Measurements from ENCODE around the gene ATP5MC3.

Gene ATP5MC3

DNA sequence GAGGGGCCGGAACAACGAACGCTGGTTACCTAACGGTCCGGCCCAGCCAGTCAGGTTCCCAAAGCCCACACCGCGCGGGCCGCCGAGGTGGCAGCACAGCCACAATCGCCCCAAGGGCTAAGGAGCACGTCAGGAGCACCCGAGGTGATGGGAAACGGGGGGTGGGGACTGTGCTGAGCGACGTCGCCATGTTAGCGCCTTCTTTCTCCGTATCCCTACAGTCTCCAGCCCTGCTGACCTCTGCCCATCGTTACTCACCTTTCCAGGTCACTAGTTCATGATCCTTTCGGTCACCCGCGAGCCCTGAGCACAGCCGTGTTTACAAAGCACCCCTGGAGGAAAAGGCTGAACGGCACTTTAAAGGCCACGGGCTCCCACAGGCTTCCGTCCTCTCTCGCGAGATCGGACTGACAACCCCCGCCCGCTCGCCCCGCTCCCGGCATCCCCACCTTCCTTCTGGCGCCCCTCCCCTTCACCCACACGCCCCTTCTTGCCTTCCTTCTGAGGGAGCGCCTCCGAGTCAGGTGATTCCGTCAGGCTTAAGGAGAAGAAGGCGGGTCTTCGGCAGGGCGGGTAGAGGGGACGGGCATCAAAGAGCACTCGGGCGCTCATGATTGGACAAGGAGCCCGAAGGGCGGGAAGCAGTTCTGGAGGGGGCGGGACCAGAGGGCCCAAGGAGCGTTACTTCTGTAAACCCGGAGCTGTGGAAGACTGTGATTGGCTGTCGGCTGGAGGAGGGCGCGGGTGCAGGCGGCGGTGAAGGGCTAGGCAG is 13.5 kb downstream of the ATP5MC3 start, which contains the start of gene ATF2:
ATF2 (minus strand) TSS at position 412 of the 772 bp plus-strand sequence. CDS start 31,760 bp downstream, outside the sequence.
- DNase-seq: peak; percentile 99

GRCh38 chr2:175167076-175167791 is 14.3 kb downstream of the ATP5MC3 start:
- DNase-seq: peak; percentile 67

DNA sequence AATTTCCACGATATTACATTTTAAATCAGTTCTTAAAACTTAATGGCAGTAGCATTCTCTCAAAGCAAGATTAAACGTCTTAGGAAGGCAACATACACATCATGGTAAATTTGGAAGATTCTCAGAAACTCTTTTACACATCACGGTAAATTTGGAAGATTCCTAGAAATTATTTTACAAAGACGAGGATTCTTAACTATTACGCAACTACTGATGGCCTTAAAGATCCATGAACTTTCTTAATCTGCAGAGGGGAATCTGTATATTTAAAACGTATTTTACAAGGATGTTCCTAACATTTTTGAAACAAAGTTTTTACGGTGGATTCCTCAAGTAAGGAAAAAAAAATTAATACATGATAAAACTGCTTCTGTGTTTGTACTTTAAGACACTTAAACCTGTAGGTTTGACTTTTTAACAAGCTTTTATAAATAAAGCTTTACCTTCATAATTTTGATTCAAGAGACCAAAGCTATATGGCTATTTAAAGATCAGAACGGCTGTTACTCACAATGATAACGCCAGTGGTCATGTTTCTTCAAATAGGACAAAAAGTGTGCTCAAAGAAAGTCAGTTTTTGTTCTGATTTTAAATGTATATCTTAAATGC is 15.2 kb downstream of the ATP5MC3 start:
- no peak for DNase-seq

DNA sequence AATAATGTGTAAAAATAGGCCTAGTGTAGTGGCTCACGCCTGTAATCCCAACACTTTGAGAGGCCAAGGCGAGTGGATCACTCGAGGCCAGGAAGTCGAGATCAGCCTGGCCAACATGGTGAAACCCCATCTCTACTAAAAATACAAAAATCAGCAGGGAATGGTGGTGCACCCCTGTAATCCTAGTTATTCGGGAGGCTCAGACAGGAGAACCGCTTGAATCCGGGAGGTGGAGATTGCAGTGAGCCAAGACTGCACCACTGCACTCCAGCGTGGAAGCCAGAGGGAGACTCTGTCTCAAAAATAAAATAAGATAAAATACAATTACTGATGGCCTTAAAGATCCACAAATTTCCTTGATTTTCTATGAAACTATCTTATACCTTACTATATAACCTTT is 17.3 kb downstream of the ATP5MC3 start:
- DNase-seq: no peak

- no peak for DNase-seq
Measured at GRCh38 chr2:175158894-175159293, 22.6 kb downstream of the ATP5MC3 start.

- DNase-seq: peak; percentile 10
Measured at GRCh38 chr2:175156534-175156933, 25.0 kb downstream of the ATP5MC3 start.

- DNase-seq: no peak
Measured at GRCh38 chr2:175154661-175155082, 26.8 kb downstream of the ATP5MC3 start.

- no peak for DNase-seq
Measured at GRCh38 chr2:175152242-175152641, 29.3 kb downstream of the ATP5MC3 start.

DNA sequence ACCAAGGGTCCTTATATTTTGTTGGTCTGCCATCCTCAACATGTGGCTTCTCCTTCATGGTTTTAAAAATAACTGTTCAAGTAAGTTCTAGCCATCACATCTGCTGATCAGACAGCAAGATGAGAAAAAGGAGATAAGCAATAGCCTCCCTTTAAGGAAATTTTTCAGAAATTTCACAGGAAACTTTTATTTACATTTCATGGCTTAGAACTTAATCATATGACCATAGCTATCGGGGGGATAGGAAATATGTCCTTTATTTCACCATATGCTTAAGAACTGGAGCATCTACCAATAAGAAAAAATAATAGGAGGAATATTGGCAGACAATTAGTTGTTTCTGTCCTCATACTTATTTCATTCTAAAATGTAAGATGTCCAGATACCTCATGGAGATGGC is 29.7 kb downstream of the ATP5MC3 start:
- no peak for DNase-seq

DNA sequence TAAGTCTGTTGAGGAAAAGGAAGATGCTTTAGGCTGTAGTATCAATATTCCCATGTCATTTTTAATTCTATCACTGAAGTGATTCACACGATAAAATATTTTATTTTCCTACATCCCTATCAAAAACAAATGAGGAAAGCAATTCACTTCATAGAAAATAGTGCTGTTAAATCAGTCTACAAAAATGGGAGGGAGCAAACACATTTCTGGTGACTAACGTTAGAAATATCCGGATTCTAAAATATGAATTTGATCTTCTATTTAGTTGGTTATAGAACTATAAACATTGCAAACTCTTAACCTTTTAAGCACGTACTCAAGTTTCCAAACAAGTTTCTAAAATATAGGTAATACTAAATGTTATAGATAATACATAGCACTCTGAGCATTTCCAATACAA is 34.3 kb downstream of the ATP5MC3 start:
- no peak for DNase-seq

DNA sequence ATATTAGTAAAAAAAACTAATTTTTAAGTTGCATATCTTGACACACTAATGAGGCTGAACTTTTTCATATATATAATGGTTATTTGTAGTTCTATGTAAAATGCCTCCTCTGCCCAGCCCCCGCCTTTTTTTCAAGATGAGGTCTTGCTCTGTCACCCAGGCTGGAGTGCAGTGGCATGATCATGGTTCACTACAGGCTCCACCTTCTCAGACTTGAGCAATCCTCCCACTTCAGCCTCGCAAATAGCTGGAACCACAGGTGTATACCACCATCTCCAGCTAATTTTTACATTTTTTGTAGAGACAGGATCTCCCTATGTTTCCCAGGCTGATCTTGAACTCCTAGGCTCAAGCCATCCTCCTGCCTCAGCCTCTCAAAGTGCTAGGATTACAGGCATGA is 37.8 kb downstream of the ATP5MC3 start:
- no peak for DNase-seq

- DNase-seq: no peak
Measured at GRCh38 chr2:175143191-175143590, 38.3 kb downstream of the ATP5MC3 start.

GRCh38 chr2:175140332-175140731 is 41.2 kb downstream of the ATP5MC3 start:
- DNase-seq: no peak

- no peak for DNase-seq
Measured at GRCh38 chr2:175137793-175138192, 43.7 kb downstream of the ATP5MC3 start.

DNA sequence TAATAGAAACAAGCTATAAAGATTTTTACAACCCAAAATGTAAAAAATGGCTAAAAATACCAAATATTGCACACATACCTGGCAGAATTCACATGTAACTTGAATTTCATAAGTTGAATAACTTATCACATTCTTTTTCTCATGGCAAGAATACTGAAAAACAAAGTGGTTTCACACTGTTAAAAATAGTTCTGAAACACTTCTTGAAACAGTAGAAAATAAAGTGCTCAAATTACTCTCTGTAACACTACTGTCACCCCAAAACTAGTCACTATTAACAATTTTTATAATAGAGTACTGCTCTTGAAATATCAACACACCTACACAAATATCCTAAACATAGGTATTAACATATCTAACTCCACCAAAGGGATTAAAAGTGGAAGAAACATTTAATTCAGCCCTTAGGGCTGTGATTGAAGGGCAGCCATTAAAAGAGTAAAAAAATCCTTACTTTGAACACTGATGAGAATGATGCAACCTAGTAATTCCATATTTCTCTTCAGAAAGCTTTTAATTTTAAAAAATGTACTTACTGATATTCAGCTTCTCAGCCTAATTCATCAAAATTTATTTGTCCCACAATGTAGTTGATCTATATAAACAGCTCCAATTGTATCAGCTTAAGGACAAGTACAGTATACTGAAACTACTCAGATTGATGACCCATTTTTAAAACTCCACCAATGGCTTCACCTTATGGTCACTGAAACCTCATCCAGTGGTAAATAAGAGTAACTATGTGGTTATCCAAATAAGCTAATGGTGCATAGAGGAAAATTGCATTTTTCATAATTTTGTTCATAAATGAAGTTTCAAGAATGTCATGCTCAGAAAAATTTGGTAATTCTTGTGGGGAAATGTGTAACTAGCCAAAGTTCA is 44.9 kb downstream of the ATP5MC3 start:
- DNase-seq: no peak

- DNase-seq: no peak
Measured at GRCh38 chr2:175135862-175136261, 45.6 kb downstream of the ATP5MC3 start.

DNA sequence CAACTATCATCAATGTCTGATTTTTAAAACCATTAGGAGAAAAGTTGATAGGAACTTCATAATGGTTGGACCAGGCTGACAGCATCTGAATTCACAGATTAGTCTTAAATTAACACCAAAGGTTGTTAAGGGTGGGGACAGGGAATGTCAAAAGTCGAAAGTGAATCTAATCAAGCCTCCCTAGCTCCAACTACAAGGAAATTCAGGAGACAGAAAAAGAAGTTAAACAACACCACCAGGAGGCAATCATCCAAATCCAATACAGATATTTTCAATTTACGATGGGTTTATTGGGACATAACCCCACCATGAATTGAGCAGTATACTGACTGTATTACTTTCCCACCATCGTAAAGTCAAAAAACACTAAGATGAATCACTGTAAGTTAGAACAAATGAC is 46.3 kb downstream of the ATP5MC3 start:
- no peak for DNase-seq

- no peak for DNase-seq
Measured at GRCh38 chr2:175131252-175131651, 50.3 kb downstream of the ATP5MC3 start.

- DNase-seq: no peak
Measured at GRCh38 chr2:175126661-175127060, 54.8 kb downstream of the ATP5MC3 start.
